ENCODE results near the gene SH3BGRL2. TPM values are rescaled to one million over a fixed set of nuclear protein-coding genes. Genes with fewer than 3 reads are reported as not detected.

Gene SH3BGRL2
- total and polyA plus RNA-seq, 2 of the 8 experiments (the other 6 are each of a cell fraction or from before 2014, with no cell fraction given), result 6.0 to 20.3 TPM

- H4K20me1 ChIP-seq (replicated peaks in 1 of 2; ENCODE audit: control insufficient read depth in 1 of 2, insufficient read depth in 2 of 2, low read length in 2 of 2), result no peaks in the 10 kb centered on the region
Observed at GRCh38 chr6:79717989-79718388, 86.9 kb downstream of the SH3BGRL2 start.

More at GRCh38 chr6:79717989-79718388, 86.9 kb downstream of the SH3BGRL2 start:
- Histone ChIP-seq H3K56ac (replicated peaks; ENCODE audit: insufficient read length, low read depth, low read length) (no peak overlapping the region), H3K9ac (replicated peaks in 1 of 4; ENCODE audit: extremely low read depth in 1 of 4, low read depth in 3 of 4, low read length in 3 of 4) (no peak overlapping the region), H2BK15ac (ENCODE audit: low read length) (no peak overlapping the region), H2BK120ac (replicated peaks; ENCODE audit: low read depth, low read length) (no peak overlapping the region), H3K23me2 (ENCODE audit: low read depth, low read length) (no peaks in the 10 kb centered on the region), H3K79me1 (ENCODE audit: low read depth, low read length) (no peaks in the 10 kb centered on the region), H3K4me2 (ENCODE audit: insufficient read depth in 1 of 2, low read depth in 2 of 2, low read length in 2 of 2) (no peak overlapping the region), H3K4me1 (replicated peaks in 1 of 4; ENCODE audit: control insufficient read depth in 3 of 4, insufficient read depth in 4 of 4, low read length in 3 of 4) (peaks cover 2 to 11% (median 7%) of the 10 kb centered on the region in 4 experiments; a peak in 6 of 7 replicates), H2AK5ac (ENCODE audit: low read depth, low read length) (no peak overlapping the region), H3K23ac (ENCODE audit: insufficient read length) (no peak overlapping the region), H4K5ac (ENCODE audit: insufficient read length, low read depth, low read length) (no peak overlapping the region), H4K91ac (replicated peaks; ENCODE audit: insufficient read length, low read length) (no peak overlapping the region), H2BK5ac (ENCODE audit: low read depth, low read length) (no peak overlapping the region), H3K27me3 (replicated peaks in 1 of 4; ENCODE audit: control insufficient read depth in 3 of 4, extremely low read depth in 1 of 4, insufficient read depth in 3 of 4, low read length in 3 of 4) (no peaks in the 10 kb centered on the region; a peak in 1 of 7 replicates), H3K18ac (ENCODE audit: extremely low read depth, low read length) (no peak overlapping the region), H3K79me2 (ENCODE audit: control insufficient read depth in 1 of 2, insufficient read depth in 2 of 2, low read length in 2 of 2) (no peaks in the 10 kb centered on the region), H3K27ac (ENCODE audit: low read depth, low read length) (no peak overlapping the region), H2AFZ (ENCODE audit: low read length) (no peak overlapping the region), H3K14ac (ENCODE audit: insufficient read length) (no peak overlapping the region), H2BK12ac (ENCODE audit: low read depth, low read length) (no peak overlapping the region), H3K9me3 (ENCODE audit: insufficient read depth in 2 of 2, low read depth in 1 of 2, low read length in 1 of 2) (no peaks in the 10 kb centered on the region), H4K8ac (ENCODE audit: extremely low read depth, insufficient read depth, low read length) (no peak overlapping the region), H3K36me3 (ENCODE audit: control insufficient read depth in 2 of 4, insufficient read depth in 4 of 4, low read length in 3 of 4) (no peaks in the 10 kb centered on the region), H2BK20ac (ENCODE audit: low read length) (no peak overlapping the region), H3K4ac (replicated peaks; ENCODE audit: insufficient read length, low read depth, low read length) (no peak overlapping the region), H3K4me3 (ENCODE audit: extremely low read depth in 1 of 4, insufficient read depth in 2 of 4, low read depth in 3 of 4, low read length in 4 of 4) (no peak overlapping the region)
- WGBS, 2 experiments (ENCODE audit: extremely low coverage in 1 of 2, insufficient coverage in 1 of 2, insufficient read length in 1 of 2, insufficient replicate concordance in 2 of 2, low coverage in 1 of 2, low lambda C conversion rate in 2 of 2, missing lambda C conversion rate in 1 of 2), result 84% methylated on average over 2 of the region's 2 CpGs; no CpG with 5 or more reads in 1 of the 2 experiments
- FAIRE-seq (no peak), DNase-seq (ENCODE audit: low read depth in 1 of 2, low spot score in 2 of 2) (no peak)
- TF ChIP-seq YY1 (IDR thresholded peaks at IDR 0.05; ENCODE audit: low read depth, low read length), result no peak
- no peak for TF ChIP-seq BRCA1 (IDR thresholded peaks at IDR 0.05; ENCODE audit: low read depth, low read length)
- TF ChIP-seq RFX5 (IDR thresholded peaks at IDR 0.05; ENCODE audit: borderline replicate concordance, low read depth, low read length), result no peak
- no peak for TF ChIP-seq TBP (IDR thresholded peaks at IDR 0.05; ENCODE audit: low read depth, low read length)
- TF ChIP-seq SP2 (IDR thresholded peaks at IDR 0.05; ENCODE audit: low read length), result no peak
- no peak for TF ChIP-seq ZNF274 (IDR thresholded peaks at IDR 0.05; ENCODE audit: borderline replicate concordance, extremely low read depth, low read length)
- no peak for TF ChIP-seq GTF2F1 (IDR thresholded peaks at IDR 0.05; ENCODE audit: borderline replicate concordance, low read depth, low read length)
- no peak for TF ChIP-seq KDM1A (IDR thresholded peaks at IDR 0.05; ENCODE audit: borderline replicate concordance, low read length)
- TF ChIP-seq BCL11A (IDR thresholded peaks at IDR 0.05; ENCODE audit: low read depth in 2 of 2, low read length in 2 of 2), result no peak
- no peak for TF ChIP-seq ATF3 (IDR thresholded peaks at IDR 0.05; ENCODE audit: insufficient read depth, low read depth, low read length)
- TF ChIP-seq EP300 (IDR thresholded peaks at IDR 0.05; ENCODE audit: borderline replicate concordance in 1 of 2, low read depth in 2 of 2, low read length in 2 of 2), result no peak
- CTCF ChIA-PET (ENCODE audit: partially characterized antibody), result interaction anchor here (0.7 to 1.6 kb wide), 3 partner anchors 9 to 96 kb away, joined by 3 to 4 read pairs (median 3); partner anchors contain the start of gene SH3BGRL2
- POLR2A ChIA-PET (ENCODE audit: partially characterized antibody), result interaction anchor here (1.6 kb wide), 1 partner anchor 87 kb away, joined by 4 read pairs; the partner anchor contains the start of gene SH3BGRL2

Measured in H1 (cell line).